ENCODE measurements around the gene SEH1L. TPM values are rescaled to one million over a fixed set of nuclear protein-coding genes. Genes with fewer than 3 reads are reported as not detected.

The SEH1L gene
- total RNA-seq, 1 donor from 2014 or later, result 46.4 TPM

- H3K36me3 Mint-ChIP-seq (ENCODE audit: unreplicated experiment), result peaks cover 6% of the 10 kb centered on the region
- no peak for TF ChIP-seq CTCF (IDR thresholded peaks at IDR 0.05; ENCODE audit: partially characterized antibody, unreplicated experiment)
Observed at GRCh38 chr18:13018374-13018773, 70.6 kb downstream of the SEH1L start.

GRCh38 chr18:13019301-13019700 is 71.5 kb downstream of the SEH1L start:
- TF ChIP-seq CTCF (IDR thresholded peaks at IDR 0.05; ENCODE audit: partially characterized antibody, unreplicated experiment), result no peak
- H3K9me3 Mint-ChIP-seq (ENCODE audit: unreplicated experiment), result no peaks in the 10 kb centered on the region
- no peak for DNase-seq

More at GRCh38 chr18:13018374-13018773, 70.6 kb downstream of the SEH1L start:
- Mint-ChIP-seq H3K27ac (ENCODE audit: unreplicated experiment) (no peak overlapping the region), H3K4me1 (ENCODE audit: low read depth, unreplicated experiment) (no peaks in the 10 kb centered on the region), H3K27me3 (ENCODE audit: unreplicated experiment) (peaks cover 1% of the 10 kb centered on the region), H3K4me3 (ENCODE audit: unreplicated experiment) (no peak overlapping the region), H3K9me3 (ENCODE audit: unreplicated experiment) (no peaks in the 10 kb centered on the region)
- DNase-seq, result no peak

GRCh38 chr18:13022644-13023043 is 74.8 kb downstream of the SEH1L start:
- no peak for TF ChIP-seq CTCF (IDR thresholded peaks at IDR 0.05; ENCODE audit: partially characterized antibody, unreplicated experiment)
- Mint-ChIP-seq H3K4me1 (ENCODE audit: low read depth, unreplicated experiment) (no peaks in the 10 kb centered on the region), H3K27me3 (ENCODE audit: unreplicated experiment) (no peaks in the 10 kb centered on the region), H3K9me3 (ENCODE audit: unreplicated experiment) (no peaks in the 10 kb centered on the region), H3K36me3 (ENCODE audit: unreplicated experiment) (peaks cover 6% of the 10 kb centered on the region), H3K4me3 (ENCODE audit: unreplicated experiment) (no peak overlapping the region), H3K27ac (ENCODE audit: unreplicated experiment) (no peak overlapping the region)
- no peak for DNase-seq

More at GRCh38 chr18:13019301-13019700, 71.5 kb downstream of the SEH1L start:
- Mint-ChIP-seq H3K4me1 (ENCODE audit: low read depth, unreplicated experiment) (no peaks in the 10 kb centered on the region), H3K36me3 (ENCODE audit: unreplicated experiment) (peaks cover 6% of the 10 kb centered on the region), H3K27me3 (ENCODE audit: unreplicated experiment) (no peaks in the 10 kb centered on the region), H3K27ac (ENCODE audit: unreplicated experiment) (no peak overlapping the region), H3K4me3 (ENCODE audit: unreplicated experiment) (no peak overlapping the region)

- Mint-ChIP-seq H3K4me1 (ENCODE audit: low read depth, unreplicated experiment) (no peaks in the 10 kb centered on the region), H3K4me3 (ENCODE audit: unreplicated experiment) (no peak overlapping the region), H3K36me3 (ENCODE audit: unreplicated experiment) (peaks cover 6% of the 10 kb centered on the region)
Observed at GRCh38 chr18:13025233-13025632, 77.4 kb downstream of the SEH1L start.

More at GRCh38 chr18:13025233-13025632, 77.4 kb downstream of the SEH1L start:
- Mint-ChIP-seq H3K27ac (ENCODE audit: unreplicated experiment) (no peak overlapping the region), H3K9me3 (ENCODE audit: unreplicated experiment) (no peaks in the 10 kb centered on the region), H3K27me3 (ENCODE audit: unreplicated experiment) (no peaks in the 10 kb centered on the region)
- no peak for TF ChIP-seq CTCF (IDR thresholded peaks at IDR 0.05; ENCODE audit: partially characterized antibody, unreplicated experiment)
- DNase-seq, result no peak
